Naive B cell (primary cell): ENCODE data around the gene VAMP3. TPM values are rescaled to one million over a fixed set of nuclear protein-coding genes. Genes with fewer than 3 reads are reported as not detected.

Experiments used
- ATAC-seq, 2 donors: fragments of 150-1000 bp; cut with Tn5 transposase; 2 replicates each; pipeline ENCODE4 v1.10.0; 2021; ENCODE audit warnings: low read depth in 2 of 2, mild to moderate bottlenecking in 2 of 2, moderate library complexity in 2 of 2
- DNase-seq: peaks from one replicate; pipeline ENCODE4 v3.0.0; 2022
- H3K27ac Mint-ChIP-seq, 6 donors: one replicate each; pipeline ENCODE4 v1.8.0; 2020 to 2022; ENCODE audit warnings: mild to moderate bottlenecking in 6 of 6, mixed read lengths in 6 of 6, moderate library complexity in 5 of 6, inconsistent platforms in 2 of 6
- H3K27me3 Mint-ChIP-seq, 3 donors: one replicate each; pipeline ENCODE4 v1.8.0; 2021 to 2022; ENCODE audit warnings: mixed read lengths in 3 of 3, mild to moderate bottlenecking in 1 of 3
- H3K36me3 Mint-ChIP-seq, 2 donors: one replicate each; pipeline ENCODE4 v1.8.0; 2020 to 2022; ENCODE audit warnings: mixed read lengths in 2 of 2, inconsistent platforms in 1 of 2, mild to moderate bottlenecking in 1 of 2
- H3K4me1 Mint-ChIP-seq, 3 donors: one replicate each; pipeline ENCODE4 v1.8.0; 2020 to 2022; ENCODE audit warnings: mixed read lengths in 3 of 3, inconsistent platforms in 1 of 3, mild to moderate bottlenecking in 1 of 3, moderate library complexity in 1 of 3
- H3K4me3 Mint-ChIP-seq, 8 donors: one replicate each; pipeline ENCODE4 v1.8.0; 2020 to 2022; ENCODE audit warnings: mild to moderate bottlenecking in 8 of 8, mixed read lengths in 8 of 8, moderate library complexity in 8 of 8, inconsistent platforms in 2 of 8
- H3K9me3 Mint-ChIP-seq, 7 donors: one replicate each; pipeline ENCODE4 v1.8.0; 2020 to 2022; ENCODE audit warnings: mixed read lengths in 7 of 7, mild to moderate bottlenecking in 5 of 7, inconsistent platforms in 2 of 7, moderate library complexity in 1 of 7
- polyA plus RNA-seq, 6 donors: library from polyadenylated mRNA; unstranded; fragments of 300-500 nt; fragmentation: Illumina TruSeq; gene quantifications; one replicate each; pipeline ENCODE4 v1.2.3, GENCODE V29; 2021; ENCODE audit warnings: low read depth in 6 of 6

The VAMP3 gene
- polyA plus RNA-seq, 6 donors from 2014 or later: 30.3 to 42.3 (median 38.0) TPM

DNA sequence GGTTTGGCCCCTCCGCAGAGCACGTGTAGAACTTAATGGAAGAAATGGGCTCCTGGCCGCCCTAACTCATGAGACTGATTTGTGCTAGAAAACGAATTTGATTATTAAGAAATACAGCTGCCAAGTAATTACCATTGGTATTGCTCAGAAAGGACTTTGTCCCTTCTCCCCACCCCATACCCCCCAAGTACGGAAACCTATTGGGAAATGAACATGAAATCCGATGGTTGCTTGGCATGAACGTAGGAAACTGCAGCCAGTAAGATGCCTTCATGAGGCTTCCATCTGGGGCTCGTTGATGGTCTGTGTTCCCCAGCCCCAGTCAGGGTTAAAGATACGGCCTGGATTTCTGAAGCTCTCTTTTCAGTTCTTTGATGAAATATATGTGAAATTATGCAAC, 34.4 kb downstream of the VAMP3 start:
- Mint-ChIP-seq H3K27ac (no peak overlapping the region), H3K4me1 (no peaks in the 10 kb centered on the region), H3K36me3 (peaks cover 0 to 3% of the 10 kb centered on the region in 2 donors), H3K27me3 (no peaks in the 10 kb centered on the region), H3K9me3 (no peaks in the 10 kb centered on the region), H3K4me3 (no peak overlapping the region)
- ATAC-seq (no peak), DNase-seq (no peak)

- H3K4me3 Mint-ChIP-seq: no peak overlapping the region
- H3K36me3 Mint-ChIP-seq: peaks cover 7 to 15% of the 10 kb centered on the region in 2 donors
These were observed 37.3 kb downstream of the VAMP3 start for GRCh38 chr1:7808253-7808844.

GRCh38 chr1:7809742-7810141, 38.6 kb downstream of the VAMP3 start:
- no peak overlapping the region for H3K4me3 Mint-ChIP-seq
- peaks cover 12 to 20% (median 16%) of the 10 kb centered on the region in 7 donors for H3K9me3 Mint-ChIP-seq
- H3K27me3 Mint-ChIP-seq: no peaks in the 10 kb centered on the region
- DNase-seq: no peak
- H3K27ac Mint-ChIP-seq: no peak overlapping the region
- H3K4me1 Mint-ChIP-seq: no peaks in the 10 kb centered on the region
- peaks cover 19 to 20% of the 10 kb centered on the region in 2 donors for H3K36me3 Mint-ChIP-seq
- ATAC-seq: no peak

More at GRCh38 chr1:7808253-7808844, 37.3 kb downstream of the VAMP3 start:
- H3K9me3 Mint-ChIP-seq: peaks cover 4 to 8% (median 6%) of the 10 kb centered on the region in 7 donors
- no peaks in the 10 kb centered on the region for H3K27me3 Mint-ChIP-seq
- no peak overlapping the region for H3K27ac Mint-ChIP-seq
- no peaks in the 10 kb centered on the region for H3K4me1 Mint-ChIP-seq
- peak; percentile 28 to 45 for ATAC-seq
- DNase-seq: no peak

DNA sequence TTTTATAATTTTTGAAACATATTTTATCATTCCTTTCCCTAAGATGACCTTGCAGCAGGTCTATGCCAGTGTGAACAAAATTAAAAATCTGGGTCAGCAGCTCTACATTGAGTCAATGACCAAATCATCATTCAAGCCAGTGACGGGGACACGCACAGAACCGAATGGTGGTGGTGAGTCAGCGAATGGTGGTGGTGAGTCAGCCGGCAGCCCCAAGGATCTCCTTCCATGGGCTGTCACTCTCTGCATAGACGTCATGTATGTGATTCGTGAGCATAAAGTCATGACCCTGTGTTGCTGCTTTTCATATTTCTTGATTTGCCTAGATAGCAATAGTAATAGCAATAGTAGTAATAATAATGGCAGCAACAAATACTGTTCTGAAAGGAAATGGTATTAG, 39.3 kb downstream of the VAMP3 start:
- Mint-ChIP-seq H3K27ac (no peak overlapping the region), H3K27me3 (no peaks in the 10 kb centered on the region), H3K9me3 (peaks cover 12 to 20% (median 16%) of the 10 kb centered on the region in 7 donors), H3K36me3 (peaks cover 19 to 20% of the 10 kb centered on the region in 2 donors), H3K4me1 (no peaks in the 10 kb centered on the region), H3K4me3 (no peak overlapping the region)
- ATAC-seq (no peak), DNase-seq (no peak)

GRCh38 chr1:7811476-7811875, 40.4 kb downstream of the VAMP3 start:
- no peaks in the 10 kb centered on the region for H3K27me3 Mint-ChIP-seq
- ATAC-seq (no peak), DNase-seq (no peak)
- H3K4me3 Mint-ChIP-seq: no peak overlapping the region
- no peak overlapping the region for H3K27ac Mint-ChIP-seq
- no peaks in the 10 kb centered on the region for H3K4me1 Mint-ChIP-seq
- peaks cover 12 to 20% (median 16%) of the 10 kb centered on the region in 7 donors for H3K9me3 Mint-ChIP-seq
- H3K36me3 Mint-ChIP-seq: peaks cover 19 to 20% of the 10 kb centered on the region in 2 donors

DNA sequence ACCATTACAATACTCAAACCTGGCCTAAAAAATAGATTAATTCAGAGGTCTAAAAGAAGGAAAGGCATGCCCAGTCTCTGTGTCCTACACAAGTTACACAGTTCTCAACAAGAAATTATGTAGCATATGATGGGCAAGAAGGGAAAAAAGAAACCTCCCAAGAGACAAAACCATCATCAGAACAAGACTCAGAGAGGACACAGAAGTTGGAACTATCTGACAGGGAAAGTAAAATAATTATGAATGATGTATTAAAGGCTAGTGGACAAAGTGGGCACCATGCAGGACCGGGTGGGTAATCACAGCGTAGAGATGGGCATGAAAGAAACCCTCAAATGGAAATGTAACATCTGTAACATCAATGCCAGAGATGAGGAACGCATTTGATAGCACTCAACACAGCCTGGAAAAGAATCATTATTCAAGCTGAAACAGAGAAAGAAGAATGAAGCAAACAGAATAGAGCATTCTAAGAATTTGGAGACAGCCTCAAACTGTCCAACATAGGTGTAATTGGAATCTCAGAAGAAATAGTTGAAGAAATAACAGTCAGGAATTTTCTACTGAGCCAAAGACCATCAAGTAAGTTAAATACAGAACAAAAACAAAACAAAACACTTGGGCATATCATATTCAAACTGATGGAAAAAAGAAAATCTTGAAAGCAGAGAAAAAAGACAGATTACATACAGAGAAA, 42.7 kb downstream of the VAMP3 start:
- H3K27me3 Mint-ChIP-seq: no peaks in the 10 kb centered on the region
- H3K4me3 Mint-ChIP-seq: no peak overlapping the region
- peaks cover 12 to 20% (median 16%) of the 10 kb centered on the region in 7 donors for H3K9me3 Mint-ChIP-seq
- ATAC-seq (no peak), DNase-seq (no peak)
- H3K27ac Mint-ChIP-seq: no peak overlapping the region
- no peaks in the 10 kb centered on the region for H3K4me1 Mint-ChIP-seq
- peaks cover 19 to 20% of the 10 kb centered on the region in 2 donors for H3K36me3 Mint-ChIP-seq

- DNase-seq (no peak), ATAC-seq (no peak)
- no peak overlapping the region for H3K4me3 Mint-ChIP-seq
- H3K9me3 Mint-ChIP-seq: no peaks in the 10 kb centered on the region
- peaks cover 0 to 3% (median 0%) of the 10 kb centered on the region in 3 donors for H3K4me1 Mint-ChIP-seq
- no peaks in the 10 kb centered on the region for H3K27me3 Mint-ChIP-seq
- peaks cover 0 to 6% of the 10 kb centered on the region in 2 donors for H3K36me3 Mint-ChIP-seq
- no peak overlapping the region for H3K27ac Mint-ChIP-seq
These were observed 50.2 kb downstream of the VAMP3 start for GRCh38 chr1:7821282-7821681.

GRCh38 chr1:7824701-7825100, 53.6 kb downstream of the VAMP3 start:
- no peak for ATAC-seq
- Mint-ChIP-seq H3K4me3 (no peak overlapping the region), H3K27me3 (no peaks in the 10 kb centered on the region), H3K36me3 (peaks cover 0 to 6% of the 10 kb centered on the region in 2 donors), H3K4me1 (peaks cover 0 to 16% (median 2%) of the 10 kb centered on the region in 3 donors), H3K27ac (no peak overlapping the region), H3K9me3 (peaks cover 0 to 2% (median 0%) of the 10 kb centered on the region in 7 donors)
- DNase-seq: no peak

DNA sequence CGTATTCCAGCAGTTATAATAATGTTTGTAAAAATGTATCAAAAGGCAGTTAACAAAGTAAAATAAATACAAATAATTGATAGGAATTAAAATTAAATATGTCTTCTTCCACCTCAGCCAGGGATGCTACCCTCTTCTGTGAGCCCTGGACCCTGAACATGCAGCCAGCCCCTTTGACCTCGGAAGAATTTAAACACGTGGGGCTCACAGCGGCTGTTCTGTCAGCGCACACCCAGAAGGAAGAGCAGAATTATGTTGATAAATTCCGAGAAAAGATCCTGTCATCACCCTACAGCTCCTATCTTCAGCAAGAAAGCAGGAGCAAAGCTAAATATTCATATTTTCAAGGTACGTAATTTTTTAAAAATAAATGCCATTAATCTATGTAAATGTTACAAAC, 55.3 kb downstream of the VAMP3 start:
- Mint-ChIP-seq H3K4me1 (peaks cover 3 to 22% (median 11%) of the 10 kb centered on the region in 3 donors), H3K4me3 (peak overlapping the region in 6 of 8 donors; percentile 42 to 92 (median 88)), H3K36me3 (peaks cover 0 to 6% of the 10 kb centered on the region in 2 donors), H3K27me3 (no peaks in the 10 kb centered on the region), H3K27ac (no peak overlapping the region), H3K9me3 (peaks cover 0 to 2% (median 0%) of the 10 kb centered on the region in 7 donors)
- DNase-seq: no peak
- no peak for ATAC-seq

GRCh38 chr1:7827126-7827955, 56.2 kb downstream of the VAMP3 start:
- H3K27me3 Mint-ChIP-seq: no peaks in the 10 kb centered on the region
- H3K27ac Mint-ChIP-seq: peak overlapping the region in 5 of 6 donors; percentile 87 to 97 (median 90)
- H3K4me1 Mint-ChIP-seq: peaks cover 11 to 31% (median 15%) of the 10 kb centered on the region in 3 donors
- DNase-seq (no peak), ATAC-seq (peak in 1 of 2 donors; percentile 52)
- H3K9me3 Mint-ChIP-seq: peaks cover 0 to 2% (median 0%) of the 10 kb centered on the region in 7 donors
- peak overlapping the region; percentile 46 to 92 (median 87) for H3K4me3 Mint-ChIP-seq
- H3K36me3 Mint-ChIP-seq: no peaks in the 10 kb centered on the region

Other genes with a start within 250 kb of the VAMP3 start
- 1 to 10 TPM in 4 of 6 donors, under 1 TPM in 2; 0.48 to 2.7 (median 1.6) TPM for gene PER3, start 13.0 kb downstream of the VAMP3 start, polyA plus RNA-seq
- gene UTS2, start 81.8 kb downstream of the VAMP3 start, polyA plus RNA-seq: not detected
- under 1 TPM in 2 of 6 donors, not detected in 4; 0.38 to 0.52 TPM for gene TNFRSF9, start 169.5 kb downstream of the VAMP3 start, polyA plus RNA-seq
- 100 to 1,000 TPM; 247 to 350 (median 302) TPM for gene PARK7, start 190.4 kb downstream of the VAMP3 start, polyA plus RNA-seq